H1 (cell line): ENCODE results near the gene TSGA10. TPM values are rescaled to one million over a fixed set of nuclear protein-coding genes. Genes with fewer than 3 reads are reported as not detected.

Source experiments
- RNF2 ChIP-seq: fragments of 200-900, 300-1000 bp; sonication (generic); IDR thresholded peaks from 2 replicates; pipeline ENCODE4 v1.7.1; 2016; ENCODE audit warnings: borderline replicate concordance, low read depth, mild to moderate bottlenecking, antibody characterized with exemption, low read length; ENCODE audit not compliant: poor library complexity, severe bottlenecking; ENCODE audit errors: missing control alignments
- polyA plus RNA-seq, 7 experiments: library from polyadenylated mRNA; depleted of rRNA in 3 of 7; stranded (reverse) in 5 of 7; unstranded in 2 of 7; fragments of >200 nt in 5 of 7; fragments of 200-250 nt in 2 of 7; gene quantifications; 1 replicate in 5 of 7; 2 replicates in 1 of 7; 4 replicates in 1 of 7; pipeline versions ENCODE4 v1.2.1 to v1.2.3, GENCODE V29; 2011 to 2013; ENCODE audit warnings: missing spikeins in 2 of 7, mixed read lengths in 2 of 7
- total RNA-seq: library from RNA; stranded (reverse); fragmentation: NEBNext Ultra II Directional; extraction: Animal tissue kit (Norgen Biotek cat#: 25700); gene quantifications from 2 replicates; pipeline ENCODE4 v1.2.1, GENCODE V29; 2021

TSGA10 gene
- total and polyA plus RNA-seq, 2 of the 8 experiments (the other 6 are each of a cell fraction or from before 2014, with no cell fraction given) = 2.2 to 7.4 TPM

GRCh38 chr2:98972582-98973167 lies 182.1 kb downstream of the TSGA10 start (continued):
- no peak for TF ChIP-seq RNF2
